RPMI8226 (cell line): ENCODE results near the gene TTBK2.
A peak's percentile ranks its signal among the peaks of the same experiment; 100 is the strongest.

ENCODE experiments used
- DNase-seq: peaks from one replicate; pipeline ENCODE4 v3.0.0-alpha.2; 2015

The TTBK2 gene

GRCh38 chr15:42750306-42750705 is 170.3 kb downstream of the TTBK2 start:
- no peak for DNase-seq

GRCh38 chr15:42749266-42749665 is 171.3 kb downstream of the TTBK2 start:
- no peak for DNase-seq

- DNase-seq, result no peak
Measured at GRCh38 chr15:42744195-42744594, 176.4 kb downstream of the TTBK2 start.

GRCh38 chr15:42742149-42742548 is 178.4 kb downstream of the TTBK2 start:
- DNase-seq, result no peak

GRCh38 chr15:42741710-42742109 is 178.9 kb downstream of the TTBK2 start:
- no peak for DNase-seq

- DNase-seq, result no peak
Measured at GRCh38 chr15:42737529-42738328, 182.8 kb downstream of the TTBK2 start.

- peak; percentile 86 for DNase-seq
Measured at GRCh38 chr15:42736793-42737528, 183.6 kb downstream of the TTBK2 start, which contains the start of gene CDAN1. TSS of gene CDAN1 (minus strand) at chr15:42737128. CDS start at chr15:42737102, 26 bp downstream.

- DNase-seq, result peak; percentile 20
Measured at GRCh38 chr15:42736178-42736792, 184.3 kb downstream of the TTBK2 start.

GRCh38 chr15:42735382-42736165 is 185.0 kb downstream of the TTBK2 start:
- DNase-seq, result no peak

GRCh38 chr15:42734076-42734672 is 186.4 kb downstream of the TTBK2 start:
- DNase-seq, result no peak

- no peak for DNase-seq
Measured at GRCh38 chr15:42733027-42733426, 187.6 kb downstream of the TTBK2 start.

- DNase-seq, result no peak
Measured at GRCh38 chr15:42732095-42732827, 188.3 kb downstream of the TTBK2 start.

- no peak for DNase-seq
Measured at GRCh38 chr15:42731461-42731860, 189.1 kb downstream of the TTBK2 start.

- DNase-seq, result no peak
Measured at GRCh38 chr15:42730536-42730935, 190.0 kb downstream of the TTBK2 start.

GRCh38 chr15:42730135-42730534 is 190.4 kb downstream of the TTBK2 start:
- DNase-seq, result no peak

- no peak for DNase-seq
Measured at GRCh38 chr15:42729409-42729808, 191.2 kb downstream of the TTBK2 start.

GRCh38 chr15:42728972-42729371 is 191.6 kb downstream of the TTBK2 start:
- DNase-seq, result no peak

- DNase-seq, result no peak
Measured at GRCh38 chr15:42728560-42728959, 192.0 kb downstream of the TTBK2 start.

GRCh38 chr15:42727750-42728381 is 192.7 kb downstream of the TTBK2 start:
- no peak for DNase-seq

- no peak for DNase-seq
Measured at GRCh38 chr15:42726114-42726513, 194.5 kb downstream of the TTBK2 start.

GRCh38 chr15:42725331-42725903 is 195.2 kb downstream of the TTBK2 start:
- DNase-seq, result no peak
